WERI-Rb-1 (cell line): Measurements from ENCODE around the gene NBEA.

Experiments used
- DNase-seq: peaks from one replicate; pipeline ENCODE4 v3.0.0-alpha.2; 2020
- H3K27ac ChIP-seq: fragments of 250-450 bp; sonication (Bioruptor Pico); 2 replicates; pipeline ENCODE4 v1.5.1; 2020; ENCODE audit warnings: mild to moderate bottlenecking, moderate library complexity
- H3K27me3 ChIP-seq: fragments of 250-450 bp; sonication (Bioruptor Pico); 2 replicates; pipeline ENCODE4 v1.5.1; 2021; ENCODE audit warnings: mild to moderate bottlenecking, low read depth, moderate library complexity; ENCODE audit not compliant: insufficient read depth, severe bottlenecking
- H3K36me3 ChIP-seq: fragments of 250-450 bp; sonication (Bioruptor Pico); 2 replicates; pipeline ENCODE4 v1.5.1; 2020; ENCODE audit warnings: mild to moderate bottlenecking, moderate library complexity
- H3K4me3 ChIP-seq: 2 replicates; pipeline ENCODE4 v1.5.1; 2011; ENCODE audit warnings: low read depth, mild to moderate bottlenecking, control low read depth, low read length
- H3K9me3 ChIP-seq: fragments of 250-450 bp; sonication (Bioruptor Pico); 2 replicates; pipeline ENCODE4 v1.5.1; 2021; ENCODE audit warnings: mild to moderate bottlenecking, moderate library complexity; ENCODE audit not compliant: severe bottlenecking
- CTCF ChIP-seq: IDR thresholded peaks from 2 replicates; pipeline ENCODE4 v1.5.1; 2011; ENCODE audit warnings: low read depth, mild to moderate bottlenecking, control low read depth, inconsistent platforms, low read length

The NBEA gene

DNA sequence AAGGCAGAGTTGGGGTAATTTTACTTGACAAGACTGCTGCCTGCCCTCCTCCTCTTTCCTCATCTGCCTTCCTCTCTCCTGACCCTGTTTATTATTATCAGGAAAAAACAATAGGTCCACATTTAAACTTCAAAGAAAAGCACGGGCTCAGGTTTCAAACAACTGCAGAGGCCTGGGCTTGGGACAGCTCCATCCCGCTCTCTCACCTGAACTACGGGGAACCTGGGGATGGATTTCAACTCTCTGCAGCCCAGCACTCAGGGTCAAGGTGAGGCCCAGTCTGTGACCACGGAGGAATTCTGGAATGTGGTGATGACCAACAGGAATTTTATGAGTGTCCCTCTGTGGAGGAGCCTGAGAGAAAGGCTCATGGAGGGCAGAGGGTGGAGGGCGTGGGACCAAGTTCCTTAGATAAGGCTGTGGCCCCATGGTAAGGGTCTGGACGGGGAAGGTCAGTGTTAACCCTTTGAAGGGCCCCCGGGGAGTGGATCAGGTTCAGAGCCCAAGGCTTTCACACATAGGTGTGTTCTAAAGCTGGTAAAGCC lies 755.2 kb downstream of the NBEA start:
- no peaks in the 10 kb centered on the region for H3K27me3 ChIP-seq
- no peak for DNase-seq
- H3K27ac ChIP-seq, result no peak overlapping the region

DNA sequence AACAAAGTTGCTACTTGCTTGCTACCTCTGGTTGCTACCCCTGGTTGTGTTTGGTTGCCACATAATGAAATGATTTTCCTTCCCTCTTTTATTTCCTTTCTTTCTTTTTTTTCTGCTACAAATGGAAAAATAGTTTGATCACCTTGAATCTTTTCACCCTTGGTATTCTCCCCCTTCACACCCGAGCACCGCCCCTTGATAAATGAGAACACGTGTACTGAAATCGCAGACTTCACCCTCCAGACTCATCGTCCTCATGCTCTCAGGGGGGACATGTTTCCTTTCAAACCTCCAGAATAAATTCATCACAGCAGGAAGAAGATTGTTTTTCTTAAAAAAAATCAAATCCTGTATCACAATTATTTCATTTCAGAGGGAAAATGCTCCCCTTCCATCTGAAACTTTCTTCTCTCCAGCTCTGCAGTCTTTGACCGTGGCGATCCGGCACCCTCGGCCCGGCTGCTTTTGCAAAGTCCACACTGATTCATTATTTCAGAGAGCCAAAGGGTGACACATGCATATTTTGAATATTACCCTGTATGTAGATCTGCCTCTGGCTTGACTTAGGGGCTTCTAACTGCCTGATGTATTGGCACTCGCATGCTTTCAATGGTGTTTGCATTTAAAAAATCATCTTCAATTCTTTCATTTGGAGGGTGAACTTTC lies 757.0 kb downstream of the NBEA start:
- no peak overlapping the region for H3K27ac ChIP-seq
- no peaks in the 10 kb centered on the region for H3K36me3 ChIP-seq
- no peak for TF ChIP-seq CTCF
- no peak for DNase-seq
- H3K9me3 ChIP-seq, result peaks cover under 1% of the 10 kb centered on the region
- no peaks in the 10 kb centered on the region for H3K27me3 ChIP-seq
- no peak overlapping the region for H3K4me3 ChIP-seq

More for the DNA sequence above, 755.2 kb downstream of the NBEA start:
- H3K36me3 ChIP-seq, result no peaks in the 10 kb centered on the region
- H3K4me3 ChIP-seq, result no peak overlapping the region
- no peak for TF ChIP-seq CTCF
- H3K9me3 ChIP-seq, result peaks cover 3% of the 10 kb centered on the region

GRCh38 chr13:35699825-35700510 lies 757.9 kb downstream of the NBEA start:
- TF ChIP-seq CTCF, result no peak
- Histone ChIP-seq H3K9me3 (no peaks in the 10 kb centered on the region), H3K4me3 (no peak overlapping the region), H3K27me3 (no peaks in the 10 kb centered on the region), H3K36me3 (no peaks in the 10 kb centered on the region), H3K27ac (peak overlapping the region; percentile 46)
- DNase-seq, result no peak

GRCh38 chr13:35700671-35701070 lies 758.6 kb downstream of the NBEA start:
- Histone ChIP-seq H3K27ac (no peak overlapping the region; the same call in 1 of the 2 replicates), H3K9me3 (no peaks in the 10 kb centered on the region), H3K27me3 (no peaks in the 10 kb centered on the region), H3K36me3 (no peaks in the 10 kb centered on the region), H3K4me3 (no peak overlapping the region)
- TF ChIP-seq CTCF, result no peak
- DNase-seq, result no peak

- Histone ChIP-seq H3K4me3 (no peak overlapping the region), H3K27ac (no peak overlapping the region), H3K27me3 (no peaks in the 10 kb centered on the region), H3K9me3 (no peaks in the 10 kb centered on the region), H3K36me3 (no peaks in the 10 kb centered on the region)
- TF ChIP-seq CTCF, result no peak
- DNase-seq, result no peak
These were observed 760.2 kb downstream of the NBEA start for GRCh38 chr13:35702316-35702715.
